GM19452 (cell line): ENCODE results near the gene FAM222A.

ENCODE experiments used
- ATAC-seq: cut with Tn5 transposase; IDR thresholded peaks from one replicate; pipeline ENCODE4 v1.9.1; 2021; ENCODE audit not compliant: unreplicated experiment

Gene FAM222A

GRCh38 chr12:109770861-109771670, 57.4 kb downstream of the FAM222A start:
- ATAC-seq, result no peak

DNA sequence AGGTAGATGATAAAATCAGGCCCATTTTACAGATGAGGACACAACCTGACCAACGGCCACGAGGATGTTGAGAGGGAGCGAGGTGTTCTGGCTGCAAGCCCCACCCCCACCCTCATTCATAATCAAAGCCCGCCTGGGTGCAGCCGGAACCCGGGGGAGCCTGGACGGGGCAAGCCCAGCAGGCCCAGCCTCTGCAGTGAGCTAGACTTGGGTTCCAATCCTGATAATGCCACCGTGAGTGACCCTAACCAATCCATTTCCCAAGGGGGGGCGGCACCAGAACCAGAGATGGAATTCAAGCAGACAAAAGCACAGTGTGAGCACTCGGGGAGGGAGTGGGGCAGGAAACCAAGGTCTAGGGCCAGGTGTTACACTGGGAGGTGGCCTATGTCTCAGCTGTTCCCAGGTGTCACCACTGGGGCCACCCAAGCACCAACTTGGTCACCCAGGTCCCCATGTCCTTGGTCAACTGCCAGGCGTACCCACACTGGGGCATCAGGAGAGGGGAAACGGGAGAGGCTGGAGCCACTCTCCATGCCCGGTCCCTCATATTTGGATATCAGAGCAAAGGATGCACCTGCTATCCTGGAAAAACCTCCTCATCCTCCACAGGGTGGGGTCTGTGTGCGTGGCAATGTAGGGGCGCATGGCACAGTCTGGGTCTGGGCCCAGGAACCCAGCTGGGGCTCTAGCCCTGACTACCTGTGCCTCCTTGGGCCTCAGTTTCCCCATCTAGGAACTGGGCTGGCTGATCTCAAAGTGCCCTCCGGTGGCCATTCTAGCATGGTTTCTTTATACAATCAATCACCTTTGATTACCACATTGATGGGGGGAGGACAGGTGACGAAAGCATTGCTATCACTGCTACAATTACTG, 58.4 kb downstream of the FAM222A start:
- no peak for ATAC-seq

DNA sequence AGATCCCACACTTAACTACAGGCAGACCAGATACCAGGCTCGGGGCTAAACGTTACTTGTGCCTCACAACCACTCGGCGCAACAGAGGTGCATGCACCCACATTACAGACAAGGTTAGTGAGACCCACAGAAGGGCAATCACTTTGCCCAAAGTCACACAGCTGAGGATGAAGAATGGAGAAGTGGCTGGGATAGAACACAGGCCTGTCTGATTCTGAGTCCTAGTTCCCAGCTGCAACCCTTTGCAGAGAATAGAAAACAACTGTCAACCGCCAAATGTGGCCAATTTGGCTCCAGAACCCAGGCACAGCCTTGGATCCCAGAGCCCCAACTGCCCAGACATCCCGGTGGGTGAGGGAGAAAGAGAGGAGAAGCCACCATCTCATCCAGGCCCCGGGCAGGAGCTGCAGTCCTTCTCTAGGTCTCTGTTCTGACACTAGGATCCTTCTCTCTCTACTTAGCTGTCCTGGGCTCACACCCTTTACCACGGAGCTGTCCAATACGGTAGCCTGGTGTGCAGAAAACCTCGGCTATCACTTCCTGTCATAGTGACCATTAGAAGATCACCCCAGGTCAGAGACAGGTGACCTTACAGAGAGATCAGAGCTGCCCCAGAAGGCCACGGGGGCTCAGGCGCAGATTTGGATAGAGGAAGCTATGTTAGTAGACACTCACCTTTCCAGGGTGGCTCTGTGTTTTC, 59.1 kb downstream of the FAM222A start:
- no peak for ATAC-seq

DNA sequence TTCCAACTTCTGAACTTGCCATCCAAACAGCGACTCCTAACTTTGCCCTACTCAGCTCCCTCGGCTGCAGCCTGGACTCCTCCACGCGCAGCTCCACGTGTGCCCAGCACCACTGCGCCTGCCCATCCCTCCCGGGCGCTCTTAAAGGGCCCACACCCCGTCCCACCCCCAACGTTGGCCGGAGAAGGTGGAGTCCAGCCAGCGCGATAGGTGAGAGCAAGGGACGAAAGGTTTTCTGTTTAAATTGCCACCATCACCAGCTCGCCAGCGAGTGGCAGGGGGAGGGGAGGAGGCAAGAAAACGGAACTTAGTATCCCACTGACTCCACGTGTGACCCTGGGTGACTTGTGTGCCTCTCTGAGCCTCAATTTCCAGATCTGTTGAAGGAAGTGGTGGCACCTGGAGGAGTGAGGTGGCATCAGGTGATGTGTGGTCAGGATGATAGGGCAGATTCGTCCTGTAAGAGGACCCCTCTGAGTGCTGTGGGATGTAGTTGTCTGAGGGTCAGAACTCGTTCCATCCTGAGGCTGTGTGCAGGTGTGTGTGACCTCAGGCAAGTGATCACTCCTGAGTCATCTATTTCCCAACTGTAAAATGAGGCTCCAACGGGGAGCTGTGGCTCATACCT, 59.9 kb downstream of the FAM222A start:
- ATAC-seq, result no peak

GRCh38 chr12:109775172-109775881, 61.7 kb downstream of the FAM222A start:
- no peak for ATAC-seq

GRCh38 chr12:109776624-109777023, 63.0 kb downstream of the FAM222A start:
- ATAC-seq, result no peak

DNA sequence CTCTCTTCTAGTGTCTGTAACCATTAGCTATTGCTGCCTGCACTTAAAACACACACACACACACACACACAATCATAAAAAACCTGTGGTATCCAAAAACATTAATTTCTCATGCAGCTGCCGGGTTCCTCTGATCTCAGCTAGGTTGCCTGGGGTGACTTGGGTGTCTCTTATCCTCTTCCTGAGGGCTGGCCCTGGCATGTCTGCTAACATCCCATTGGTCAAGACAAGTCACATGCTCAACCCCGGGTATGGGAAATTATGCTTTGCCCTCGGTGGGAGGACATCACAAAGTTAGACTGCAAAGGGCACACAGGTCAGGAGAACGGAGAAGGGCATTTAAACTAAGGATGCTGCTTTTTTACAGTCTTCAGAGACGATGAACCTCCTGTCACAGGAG, 63.9 kb downstream of the FAM222A start:
- no peak for ATAC-seq

- ATAC-seq, result no peak
These were observed 65.1 kb downstream of the FAM222A start for GRCh38 chr12:109778684-109779083.

DNA sequence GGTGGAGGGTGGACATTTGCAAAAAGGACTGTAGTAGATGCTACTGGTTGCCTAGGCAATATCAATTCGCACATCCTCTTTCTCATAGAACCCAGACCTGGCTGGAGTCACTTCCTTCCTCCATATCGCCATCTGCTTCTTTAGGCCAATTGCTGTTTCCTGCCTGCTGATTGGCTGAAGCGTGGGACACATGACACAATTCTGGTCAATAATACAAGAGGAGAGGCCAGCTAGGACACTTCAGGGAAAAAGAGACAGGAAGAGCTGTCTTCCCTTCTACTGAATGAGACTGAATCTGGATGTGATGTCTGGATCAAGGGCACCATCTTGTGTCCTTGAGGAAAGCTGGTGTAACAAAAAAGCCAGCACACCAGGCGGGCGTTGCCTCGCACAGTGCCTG, 65.8 kb downstream of the FAM222A start:
- no peak for ATAC-seq

DNA sequence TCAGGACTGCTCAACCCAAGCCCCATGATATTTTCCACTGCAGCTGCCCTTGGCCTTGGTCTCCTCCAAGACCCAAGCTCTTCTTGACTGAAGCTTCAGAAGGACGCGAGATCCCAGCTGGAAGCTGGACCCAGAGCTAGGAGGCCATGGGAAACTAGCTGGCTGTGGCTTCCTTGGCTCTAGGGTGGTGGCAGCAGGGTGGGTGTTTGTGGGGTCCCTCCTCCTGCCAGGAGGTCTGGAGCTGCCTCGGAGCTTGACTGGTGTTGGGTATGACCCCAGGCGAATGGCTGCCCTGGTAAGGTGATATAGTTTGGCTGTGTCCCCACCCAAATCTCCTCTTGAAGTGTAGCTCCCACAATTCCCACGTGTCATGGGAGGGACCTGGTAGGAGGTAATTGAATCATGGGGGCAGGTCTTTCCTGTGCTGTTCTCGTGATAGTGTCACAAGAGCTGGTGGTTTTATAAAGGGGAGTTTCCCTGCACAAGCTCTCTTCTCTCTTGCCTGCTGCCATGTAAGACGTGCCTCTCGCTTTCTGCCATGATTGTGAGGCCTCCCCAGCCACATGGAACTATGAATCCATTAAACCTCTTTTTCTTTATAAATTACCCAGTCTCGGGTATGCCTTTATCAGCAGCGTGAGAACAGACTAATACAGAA, 68.2 kb downstream of the FAM222A start:
- no peak for ATAC-seq

- no peak for ATAC-seq
These were observed 68.7 kb downstream of the FAM222A start for GRCh38 chr12:109782326-109782703.

DNA sequence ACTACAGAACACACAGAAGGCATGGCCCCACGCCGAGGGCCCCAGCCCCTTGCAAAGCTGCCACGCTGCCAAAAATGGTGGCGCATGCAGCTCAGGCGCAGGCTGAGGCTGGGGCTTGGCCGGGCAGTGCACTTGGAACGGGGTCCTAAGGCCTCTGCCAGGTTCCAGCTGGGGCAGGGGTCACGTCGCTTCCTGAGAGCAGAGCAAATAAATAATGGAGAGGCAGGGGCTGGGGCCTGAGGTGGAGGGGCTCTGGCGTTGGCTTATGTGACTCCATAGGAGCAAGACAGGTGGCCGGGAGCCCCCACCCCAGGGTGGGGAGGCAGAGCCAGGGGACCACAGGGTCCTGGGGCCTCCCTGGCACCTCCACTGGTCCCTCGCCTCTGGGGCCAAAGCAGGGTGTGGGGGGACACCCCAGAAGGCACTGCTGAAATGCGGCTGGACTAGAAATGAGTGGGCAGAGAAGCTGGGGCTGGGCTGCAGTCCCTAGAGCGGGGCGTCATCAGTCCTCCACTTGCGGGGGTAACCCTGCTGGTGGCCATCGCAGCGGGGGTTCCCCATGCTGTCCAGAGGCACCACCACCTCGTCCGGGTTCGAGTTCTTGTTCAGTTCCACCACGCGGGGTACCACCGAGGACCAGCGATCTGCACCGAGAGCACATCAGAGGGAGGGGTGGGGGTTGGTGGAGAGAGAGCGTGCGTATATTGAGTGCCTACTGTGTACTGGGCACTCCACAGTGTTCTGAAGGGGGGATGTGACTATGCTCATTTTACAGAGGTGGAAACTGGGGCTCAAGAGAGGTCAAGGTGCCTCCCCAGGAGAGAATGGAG, 69.7 kb downstream of the FAM222A start:
- ATAC-seq, result no peak

- no peak for ATAC-seq
These were observed 70.3 kb downstream of the FAM222A start for GRCh38 chr12:109783965-109784244.

DNA sequence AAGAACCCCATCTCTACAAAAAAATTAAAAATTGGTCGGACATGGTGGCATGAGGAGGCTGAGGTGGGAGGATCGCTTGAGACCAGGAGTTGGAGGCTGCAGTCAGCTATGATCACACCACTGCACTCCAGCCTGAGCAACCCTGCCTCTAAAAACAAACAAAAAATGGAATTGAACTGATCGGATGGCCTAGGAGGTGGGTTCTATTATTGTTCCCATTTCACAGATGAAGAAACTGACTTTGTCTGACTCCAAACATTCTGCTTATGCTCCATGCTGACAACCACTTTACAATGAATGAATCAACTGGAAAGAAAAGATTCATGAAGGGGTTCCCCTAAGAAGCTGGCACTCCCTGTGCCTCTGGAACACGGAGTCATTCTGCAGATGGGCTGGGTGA, 72.2 kb downstream of the FAM222A start:
- ATAC-seq, result no peak

- ATAC-seq, result no peak
These were observed 73.2 kb downstream of the FAM222A start for GRCh38 chr12:109786799-109787198.

DNA sequence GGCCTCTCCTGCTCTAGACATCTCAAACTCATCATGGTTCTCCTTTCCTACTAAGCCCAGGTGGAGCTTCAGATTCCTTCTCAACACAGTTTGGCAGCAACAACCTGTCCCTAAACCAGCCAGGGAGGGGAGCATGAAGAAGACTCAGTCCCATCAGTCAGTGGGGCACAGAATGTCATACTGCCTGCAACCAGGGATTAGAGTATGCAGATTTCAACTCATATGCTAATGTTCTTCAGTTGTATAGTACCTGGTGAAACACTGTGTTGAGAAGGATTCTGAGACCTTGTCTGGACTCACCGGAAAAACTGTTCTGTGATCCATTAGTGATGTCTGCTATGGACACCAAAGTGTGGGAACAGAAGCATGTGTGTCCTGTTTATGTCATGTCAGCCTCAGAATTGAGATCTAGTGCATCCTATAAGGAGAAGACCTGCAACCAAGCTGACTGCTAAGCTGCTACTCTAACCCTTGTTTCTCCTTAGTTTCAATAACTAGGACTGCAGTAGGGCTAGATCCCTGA, 76.0 kb downstream of the FAM222A start:
- no peak for ATAC-seq

DNA sequence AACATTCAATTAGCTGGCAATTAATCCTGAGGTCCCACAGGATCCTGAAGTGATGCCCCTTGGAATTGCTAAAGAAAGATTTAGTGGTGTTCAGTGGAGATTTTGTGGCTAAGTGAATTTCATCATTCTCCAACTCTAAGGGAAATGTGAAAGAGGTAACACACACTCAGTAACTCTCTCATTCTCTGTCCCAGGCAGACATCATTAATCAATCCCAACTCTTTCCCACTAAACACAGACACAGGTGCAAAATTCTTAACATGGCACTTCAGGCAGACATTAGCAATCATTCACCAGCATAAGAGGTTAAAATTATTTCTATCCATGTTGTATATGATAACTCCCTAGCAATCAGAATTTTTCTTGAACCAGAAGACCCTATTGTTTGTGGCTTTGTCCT, 79.4 kb downstream of the FAM222A start:
- no peak for ATAC-seq

DNA sequence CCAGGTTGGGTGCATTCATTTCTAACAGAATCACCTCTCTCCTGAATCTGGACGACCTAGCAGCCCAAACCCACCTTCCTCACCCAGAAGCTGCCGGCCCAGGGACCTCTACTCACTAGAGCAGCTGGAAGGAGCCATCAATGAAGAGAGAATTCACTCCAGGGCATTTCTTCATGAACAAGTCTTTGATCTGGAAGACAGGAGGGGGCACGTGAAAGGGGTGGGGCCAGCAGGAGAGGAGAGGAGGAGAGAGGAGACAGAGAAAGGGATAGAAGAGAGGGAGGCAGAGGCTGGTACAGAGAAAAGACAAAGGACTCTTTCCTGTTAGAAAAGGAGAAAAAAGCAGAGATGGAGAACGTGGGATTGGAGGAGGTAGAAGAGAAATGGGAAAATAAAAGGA, 79.8 kb downstream of the FAM222A start:
- no peak for ATAC-seq

GRCh38 chr12:109793826-109794501, 80.3 kb downstream of the FAM222A start:
- ATAC-seq, result no peak
